Uterus (tissue), 2 donors: ENCODE data around the gene KMT2D.

ENCODE experiments used
- CTCF ChIP-seq, 4 experiments: fragments of 200-600 bp in 2 of 4; fragments of 450-650 bp in 2 of 4; sonication (generic) in 2 of 4; IDR thresholded peaks; one replicate each; pipeline ENCODE4 v1.5.1; 2016 to 2019; ENCODE audit warnings: antibody characterized with exemption in 4 of 4, mild to moderate bottlenecking in 2 of 4, moderate library complexity in 1 of 4
- POLR2A ChIP-seq, 2 donors: fragments of 450-650 bp; IDR thresholded peaks; one replicate each; pipeline ENCODE4 v1.6.1; 2016; ENCODE audit warnings: antibody characterized with exemption in 2 of 2, mild to moderate bottlenecking in 1 of 2, moderate library complexity in 1 of 2

GRCh38 chr12:49026678-49027480 lies 33.7 kb downstream of the KMT2D start:
- TF ChIP-seq CTCF (IDR thresholded peaks at IDR 0.05) (no peak), POLR2A (IDR thresholded peaks at IDR 0.05) (no peak)
